ENCODE data around the gene DNLZ. TPM values are rescaled to one million over a fixed set of nuclear protein-coding genes. Genes with fewer than 3 reads are reported as not detected.

DNLZ gene
- polyA plus RNA-seq (23.6 and 36.6 TPM in 2 replicates), polyA minus RNA-seq (7.5 and 9.0 TPM in 2 replicates)

DNA sequence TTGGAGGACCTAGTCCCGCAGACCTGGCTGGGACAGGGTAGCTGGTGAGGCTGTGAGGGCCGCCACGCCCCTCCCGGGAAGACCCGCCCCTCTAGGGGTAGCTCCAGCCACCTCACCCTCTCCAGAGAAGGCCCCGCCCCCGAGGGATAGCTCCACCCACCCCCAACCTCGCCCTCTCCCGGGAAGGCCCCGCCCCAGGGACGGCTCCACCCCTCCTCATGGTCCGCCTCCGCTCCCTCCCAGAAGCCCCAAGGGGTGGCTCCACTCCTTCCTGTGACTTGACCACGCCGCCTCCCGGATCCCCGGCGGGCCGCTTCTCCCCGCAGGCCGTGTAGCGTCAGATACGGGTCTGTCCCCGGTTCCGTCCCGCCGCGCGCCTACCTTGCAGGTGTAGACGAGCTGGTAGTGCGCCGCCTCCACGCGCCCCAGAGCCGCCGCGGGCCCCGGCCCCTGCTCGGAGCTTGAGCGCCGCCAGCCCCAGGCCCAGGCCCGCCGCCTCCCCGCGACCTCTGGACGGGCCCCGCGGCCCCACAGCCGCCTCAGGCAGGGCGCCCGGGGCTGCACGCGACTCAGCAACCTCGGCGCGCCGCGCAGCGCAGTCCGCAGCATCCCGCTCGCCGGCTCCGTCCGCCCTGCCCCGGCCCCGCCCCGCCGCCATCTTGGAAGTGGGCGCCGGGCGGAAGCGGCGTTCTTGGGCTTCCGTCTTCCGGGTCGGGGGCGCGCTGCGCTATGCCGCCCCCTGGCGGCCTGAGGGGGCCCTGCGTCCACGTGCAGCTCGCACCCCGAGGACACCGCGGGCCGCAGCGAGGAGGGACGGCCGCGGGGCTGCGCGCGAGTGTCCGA is at the start of gene DNLZ:
TSS of gene DNLZ (minus strand) at position 639 of the 843 bp plus-strand sequence. CDS start at position 609, 30 bp downstream.
- Histone ChIP-seq H3K4me2 (ENCODE audit: low read length) (no peak within 1 kb of the TSS), H3K9me3 (ENCODE audit: low read length) (no peaks in the 10 kb centered on the region), H3K4me3 (ENCODE audit: low read length) (peak within 1 kb of the TSS; percentile 75), H3K27me3 (ENCODE audit: insufficient read depth, low read depth, low read length) (no peaks in the 10 kb centered on the region), H3K79me2 (replicated peaks; ENCODE audit: insufficient read depth, low read length) (no peaks in the 10 kb centered on the region), H3K9me2 (ENCODE audit: insufficient read depth, low read length) (no peaks in the 10 kb centered on the region), H4K20me1 (ENCODE audit: insufficient read depth) (no peaks in the 10 kb centered on the region), H3F3A (ENCODE audit: insufficient read depth, low read length, poor library complexity, severe bottlenecking) (no peaks in the 10 kb centered on the region), H3K27ac (ENCODE audit: low read length) (peak within 1 kb of the TSS; percentile 68), H3K36me3 (ENCODE audit: insufficient read depth, low read length) (no peaks in the 10 kb centered on the region), H2AFZ (ENCODE audit: low read depth, low read length) (no peak within 1 kb of the TSS), H3K9ac (ENCODE audit: low read length) (peak within 1 kb of the TSS; percentile 82)
- TF ChIP-seq EP300 (conservative IDR thresholded peaks at IDR 0.05; ENCODE audit: poor library complexity, severe bottlenecking): peak; percentile 68
- no peak for TF ChIP-seq EZH2 (IDR thresholded peaks at IDR 0.05; ENCODE audit: borderline replicate concordance, insufficient read depth, low read length, poor library complexity, severe bottlenecking)
- TF ChIP-seq POLR2AphosphoS5 (IDR thresholded peaks at IDR 0.05): peak; percentile 75
- TF ChIP-seq, protein P1, sequence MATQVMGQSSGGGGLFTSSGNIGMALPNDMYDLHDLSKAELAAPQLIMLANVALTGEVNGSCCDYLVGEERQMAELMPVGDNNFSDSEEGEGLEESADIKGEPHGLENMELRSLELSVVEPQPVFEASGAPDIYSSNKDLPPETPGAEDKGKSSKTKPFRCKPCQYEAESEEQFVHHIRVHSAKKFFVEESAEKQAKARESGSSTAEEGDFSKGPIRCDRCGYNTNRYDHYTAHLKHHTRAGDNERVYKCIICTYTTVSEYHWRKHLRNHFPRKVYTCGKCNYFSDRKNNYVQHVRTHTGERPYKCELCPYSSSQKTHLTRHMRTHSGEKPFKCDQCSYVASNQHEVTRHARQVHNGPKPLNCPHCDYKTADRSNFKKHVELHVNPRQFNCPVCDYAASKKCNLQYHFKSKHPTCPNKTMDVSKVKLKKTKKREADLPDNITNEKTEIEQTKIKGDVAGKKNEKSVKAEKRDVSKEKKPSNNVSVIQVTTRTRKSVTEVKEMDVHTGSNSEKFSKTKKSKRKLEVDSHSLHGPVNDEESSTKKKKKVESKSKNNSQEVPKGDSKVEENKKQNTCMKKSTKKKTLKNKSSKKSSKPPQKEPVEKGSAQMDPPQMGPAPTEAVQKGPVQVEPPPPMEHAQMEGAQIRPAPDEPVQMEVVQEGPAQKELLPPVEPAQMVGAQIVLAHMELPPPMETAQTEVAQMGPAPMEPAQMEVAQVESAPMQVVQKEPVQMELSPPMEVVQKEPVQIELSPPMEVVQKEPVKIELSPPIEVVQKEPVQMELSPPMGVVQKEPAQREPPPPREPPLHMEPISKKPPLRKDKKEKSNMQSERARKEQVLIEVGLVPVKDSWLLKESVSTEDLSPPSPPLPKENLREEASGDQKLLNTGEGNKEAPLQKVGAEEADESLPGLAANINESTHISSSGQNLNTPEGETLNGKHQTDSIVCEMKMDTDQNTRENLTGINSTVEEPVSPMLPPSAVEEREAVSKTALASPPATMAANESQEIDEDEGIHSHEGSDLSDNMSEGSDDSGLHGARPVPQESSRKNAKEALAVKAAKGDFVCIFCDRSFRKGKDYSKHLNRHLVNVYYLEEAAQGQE (IDR thresholded peaks at IDR 0.05; ENCODE audit: borderline replicate concordance): no peak
- TF ChIP-seq, protein P2, sequence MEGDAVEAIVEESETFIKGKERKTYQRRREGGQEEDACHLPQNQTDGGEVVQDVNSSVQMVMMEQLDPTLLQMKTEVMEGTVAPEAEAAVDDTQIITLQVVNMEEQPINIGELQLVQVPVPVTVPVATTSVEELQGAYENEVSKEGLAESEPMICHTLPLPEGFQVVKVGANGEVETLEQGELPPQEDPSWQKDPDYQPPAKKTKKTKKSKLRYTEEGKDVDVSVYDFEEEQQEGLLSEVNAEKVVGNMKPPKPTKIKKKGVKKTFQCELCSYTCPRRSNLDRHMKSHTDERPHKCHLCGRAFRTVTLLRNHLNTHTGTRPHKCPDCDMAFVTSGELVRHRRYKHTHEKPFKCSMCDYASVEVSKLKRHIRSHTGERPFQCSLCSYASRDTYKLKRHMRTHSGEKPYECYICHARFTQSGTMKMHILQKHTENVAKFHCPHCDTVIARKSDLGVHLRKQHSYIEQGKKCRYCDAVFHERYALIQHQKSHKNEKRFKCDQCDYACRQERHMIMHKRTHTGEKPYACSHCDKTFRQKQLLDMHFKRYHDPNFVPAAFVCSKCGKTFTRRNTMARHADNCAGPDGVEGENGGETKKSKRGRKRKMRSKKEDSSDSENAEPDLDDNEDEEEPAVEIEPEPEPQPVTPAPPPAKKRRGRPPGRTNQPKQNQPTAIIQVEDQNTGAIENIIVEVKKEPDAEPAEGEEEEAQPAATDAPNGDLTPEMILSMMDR (IDR thresholded peaks at IDR 0.05; ENCODE audit: poor library complexity, severe bottlenecking): peak; percentile 99
- TF ChIP-seq MXI1 (conservative IDR thresholded peaks at IDR 0.05; ENCODE audit: poor library complexity, severe bottlenecking): peak; percentile 93
- no peak for TF ChIP-seq TAF1 (IDR thresholded peaks at IDR 0.05; ENCODE audit: low read depth)
- peak; percentile 66 for TF ChIP-seq RAD21 (conservative IDR thresholded peaks at IDR 0.05)
- TF ChIP-seq SMC3 (conservative IDR thresholded peaks at IDR 0.05; ENCODE audit: poor library complexity): peak; percentile 80

DNA sequence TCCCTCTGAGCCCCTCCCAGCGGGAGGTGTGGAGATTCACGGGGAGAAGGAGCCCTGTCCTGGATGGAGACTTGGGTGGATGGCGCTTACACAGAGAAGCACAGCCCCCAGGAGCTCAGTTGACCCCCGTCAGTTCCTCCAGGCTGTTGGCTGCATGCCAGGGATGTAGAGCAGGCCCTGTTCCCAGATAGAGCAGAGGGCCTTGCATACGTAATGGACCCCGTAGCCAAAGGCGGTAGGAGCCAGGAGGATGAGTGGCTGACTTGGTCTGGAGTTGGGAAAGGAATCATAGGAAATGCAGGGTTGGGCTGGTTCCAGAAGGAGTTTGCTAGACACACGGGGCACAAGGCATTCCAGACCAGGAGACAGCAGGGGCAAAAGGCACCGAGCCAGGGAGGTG is 49.4 kb upstream of the DNLZ start:
- Histone ChIP-seq H4K20me1 (ENCODE audit: insufficient read depth) (no peaks in the 10 kb centered on the region), H3F3A (ENCODE audit: insufficient read depth, low read length, poor library complexity, severe bottlenecking) (no peaks in the 10 kb centered on the region), H3K27ac (ENCODE audit: low read length) (no peak overlapping the region), H3K4me2 (ENCODE audit: low read length) (no peak overlapping the region), H3K4me3 (ENCODE audit: low read length) (no peak overlapping the region), H3K9me2 (ENCODE audit: insufficient read depth, low read length) (no peaks in the 10 kb centered on the region), H3K36me3 (ENCODE audit: insufficient read depth, low read length) (no peaks in the 10 kb centered on the region), H3K79me2 (replicated peaks; ENCODE audit: insufficient read depth, low read length) (peaks cover 34% of the 10 kb centered on the region), H3K27me3 (ENCODE audit: insufficient read depth, low read depth, low read length) (no peaks in the 10 kb centered on the region), H2AFZ (ENCODE audit: low read depth, low read length) (no peak overlapping the region), H3K9ac (ENCODE audit: low read length) (no peak overlapping the region), H3K9me3 (ENCODE audit: low read length) (no peaks in the 10 kb centered on the region)
- TF ChIP-seq, protein P2 (IDR thresholded peaks at IDR 0.05; ENCODE audit: poor library complexity, severe bottlenecking): no peak
- TF ChIP-seq, protein P1 (IDR thresholded peaks at IDR 0.05; ENCODE audit: borderline replicate concordance): no peak
- no peak for TF ChIP-seq POLR2AphosphoS5 (IDR thresholded peaks at IDR 0.05)
- TF ChIP-seq MXI1 (conservative IDR thresholded peaks at IDR 0.05; ENCODE audit: poor library complexity, severe bottlenecking): no peak
- no peak for TF ChIP-seq EZH2 (IDR thresholded peaks at IDR 0.05; ENCODE audit: borderline replicate concordance, insufficient read depth, low read length, poor library complexity, severe bottlenecking)
- TF ChIP-seq TAF1 (IDR thresholded peaks at IDR 0.05; ENCODE audit: low read depth): no peak
- TF ChIP-seq EP300 (conservative IDR thresholded peaks at IDR 0.05; ENCODE audit: poor library complexity, severe bottlenecking): no peak
- no peak for TF ChIP-seq SMC3 (conservative IDR thresholded peaks at IDR 0.05; ENCODE audit: poor library complexity)
- TF ChIP-seq RAD21 (conservative IDR thresholded peaks at IDR 0.05): no peak

All from neural cell (in vitro differentiated cells).